Peyer's patch (tissue), 4 donors: ENCODE results near the gene TMOD1.

Experiments used
- POLR2A ChIP-seq, 2 donors: fragments of 450-650 bp; IDR thresholded peaks; one replicate each; pipeline ENCODE4 v1.5.1; 2017; ENCODE audit warnings: antibody characterized with exemption in 2 of 2, mild to moderate bottlenecking in 2 of 2, moderate library complexity in 2 of 2
- TF ChIP-seq, protein P1 (sequence below), 6 experiments: fragments of 450-650 bp in 4 of 6; fragments of 200-600 bp in 2 of 6; sonication (generic) in 1 of 6; IDR thresholded peaks; one replicate each; pipeline ENCODE4 v1.5.1; 2017 to 2019; ENCODE audit warnings: antibody characterized with exemption in 6 of 6, mild to moderate bottlenecking in 3 of 6, moderate library complexity in 1 of 6

- TF ChIP-seq, protein P1, sequence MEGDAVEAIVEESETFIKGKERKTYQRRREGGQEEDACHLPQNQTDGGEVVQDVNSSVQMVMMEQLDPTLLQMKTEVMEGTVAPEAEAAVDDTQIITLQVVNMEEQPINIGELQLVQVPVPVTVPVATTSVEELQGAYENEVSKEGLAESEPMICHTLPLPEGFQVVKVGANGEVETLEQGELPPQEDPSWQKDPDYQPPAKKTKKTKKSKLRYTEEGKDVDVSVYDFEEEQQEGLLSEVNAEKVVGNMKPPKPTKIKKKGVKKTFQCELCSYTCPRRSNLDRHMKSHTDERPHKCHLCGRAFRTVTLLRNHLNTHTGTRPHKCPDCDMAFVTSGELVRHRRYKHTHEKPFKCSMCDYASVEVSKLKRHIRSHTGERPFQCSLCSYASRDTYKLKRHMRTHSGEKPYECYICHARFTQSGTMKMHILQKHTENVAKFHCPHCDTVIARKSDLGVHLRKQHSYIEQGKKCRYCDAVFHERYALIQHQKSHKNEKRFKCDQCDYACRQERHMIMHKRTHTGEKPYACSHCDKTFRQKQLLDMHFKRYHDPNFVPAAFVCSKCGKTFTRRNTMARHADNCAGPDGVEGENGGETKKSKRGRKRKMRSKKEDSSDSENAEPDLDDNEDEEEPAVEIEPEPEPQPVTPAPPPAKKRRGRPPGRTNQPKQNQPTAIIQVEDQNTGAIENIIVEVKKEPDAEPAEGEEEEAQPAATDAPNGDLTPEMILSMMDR (IDR thresholded peaks at IDR 0.05), result no peak
- TF ChIP-seq POLR2A (IDR thresholded peaks at IDR 0.05), result no peak
Measured at GRCh38 chr9:97534185-97534584, 32.7 kb downstream of the TMOD1 start.
